ENCODE data around the gene CCDC142.

Gene CCDC142

GRCh38 chr2:74440378-74441169, 42.2 kb downstream of the CCDC142 start:
- DNase-seq = peak; percentile 63

- DNase-seq = no peak
These were observed 42.9 kb downstream of the CCDC142 start for GRCh38 chr2:74439803-74440377.

GRCh38 chr2:74439373-74439772, 43.4 kb downstream of the CCDC142 start:
- no peak for DNase-seq

GRCh38 chr2:74438248-74438647, 44.5 kb downstream of the CCDC142 start:
- no peak for DNase-seq

- no peak for DNase-seq
These were observed 45.7 kb downstream of the CCDC142 start for GRCh38 chr2:74436848-74437695.

- DNase-seq = no peak
These were observed 46.5 kb downstream of the CCDC142 start for GRCh38 chr2:74436111-74436805.

- DNase-seq = no peak
These were observed 52.3 kb downstream of the CCDC142 start for GRCh38 chr2:74430502-74430901.

- DNase-seq = no peak
These were observed 53.0 kb downstream of the CCDC142 start for GRCh38 chr2:74429487-74430451.

GRCh38 chr2:74428675-74429074, 54.1 kb downstream of the CCDC142 start:
- no peak for DNase-seq

- DNase-seq = no peak
These were observed 55.2 kb downstream of the CCDC142 start for GRCh38 chr2:74427551-74427950.

GRCh38 chr2:74426181-74426758, 56.5 kb downstream of the CCDC142 start:
- no peak for DNase-seq

- DNase-seq = no peak
These were observed 57.3 kb downstream of the CCDC142 start for GRCh38 chr2:74425523-74425922.

- no peak for DNase-seq
These were observed 57.8 kb downstream of the CCDC142 start for GRCh38 chr2:74424995-74425406.

GRCh38 chr2:74424139-74424992, 58.4 kb downstream of the CCDC142 start:
- no peak for DNase-seq
